Nephron (organoid): Measurements from ENCODE around the gene DPM1.

Experiments used
- H3K27ac Mint-ChIP-seq, 3 experiments: 2 replicates each; pipeline ENCODE4 v1.8.0; 2020; ENCODE audit warnings: mixed read lengths in 3 of 3, mild to moderate bottlenecking in 2 of 3, moderate library complexity in 1 of 3
- H3K27me3 Mint-ChIP-seq: 2 replicates; pipeline ENCODE4 v1.8.0; 2021; ENCODE audit warnings: low read depth, mild to moderate bottlenecking, moderate library complexity, mixed read lengths
- H3K36me3 Mint-ChIP-seq: 2 replicates; pipeline ENCODE4 v1.8.0; 2020; ENCODE audit warnings: low read depth, mixed read lengths
- H3K4me1 Mint-ChIP-seq: 2 replicates; pipeline ENCODE4 v1.8.0; 2020; ENCODE audit warnings: mixed read lengths
- H3K4me3 Mint-ChIP-seq, 3 experiments: 2 replicates each; pipeline ENCODE4 v1.8.0; 2020; ENCODE audit warnings: mild to moderate bottlenecking in 3 of 3, mixed read lengths in 3 of 3, moderate library complexity in 2 of 3
- H3K9me3 Mint-ChIP-seq: 2 replicates; pipeline ENCODE4 v1.8.0; 2020; ENCODE audit warnings: mixed read lengths
- CTCF ChIP-seq, 3 experiments: fragments of 200-600 bp; sonication (generic); IDR thresholded peaks; one replicate each; pipeline ENCODE4 v1.5.0; 2021; ENCODE audit warnings: antibody characterized with exemption in 3 of 3; ENCODE audit not compliant: unreplicated experiment in 3 of 3

DPM1 gene

GRCh38 chr20:50958615-50959542 is 547 bp upstream of the DPM1 start, which contains the start of gene MOCS3:
MOCS3 (plus strand) TSS chr20:50958818; CDS start chr20:50958843, 25 bp downstream.
- Mint-ChIP-seq H3K4me1 (peaks cover 46% of the 10 kb centered on the region), H3K4me3 (peak within 1 kb of the TSS; percentile 88 to 99 (median 98)), H3K9me3 (no peaks in the 10 kb centered on the region), H3K27ac (peak within 1 kb of the TSS; percentile 100), H3K27me3 (no peaks in the 10 kb centered on the region), H3K36me3 (peaks cover 25% of the 10 kb centered on the region)
- no peak for TF ChIP-seq CTCF (IDR thresholded peaks at IDR 0.05; ENCODE audit: unreplicated experiment in 3 of 3)

- TF ChIP-seq CTCF (IDR thresholded peaks at IDR 0.05; ENCODE audit: unreplicated experiment in 3 of 3) = no peak
- Mint-ChIP-seq H3K4me3 (peak overlapping the region; percentile 88 to 99 (median 98)), H3K36me3 (peaks cover 31% of the 10 kb centered on the region), H3K27me3 (no peaks in the 10 kb centered on the region), H3K9me3 (no peaks in the 10 kb centered on the region), H3K27ac (peak overlapping the region; percentile 100), H3K4me1 (peaks cover 46% of the 10 kb centered on the region)
Measured at GRCh38 chr20:50957276-50957675, 1.1 kb downstream of the DPM1 start.

GRCh38 chr20:50953821-50954220 is 4.5 kb downstream of the DPM1 start:
- no peak for TF ChIP-seq CTCF (IDR thresholded peaks at IDR 0.05; ENCODE audit: unreplicated experiment in 3 of 3)
- H3K4me1 Mint-ChIP-seq = peaks cover 31% of the 10 kb centered on the region
- H3K27me3 Mint-ChIP-seq = no peaks in the 10 kb centered on the region
- no peak overlapping the region for H3K27ac Mint-ChIP-seq
- no peaks in the 10 kb centered on the region for H3K9me3 Mint-ChIP-seq
- peaks cover 32% of the 10 kb centered on the region for H3K36me3 Mint-ChIP-seq
- no peak overlapping the region for H3K4me3 Mint-ChIP-seq

- Mint-ChIP-seq H3K36me3 (peaks cover 33% of the 10 kb centered on the region), H3K27me3 (no peaks in the 10 kb centered on the region), H3K27ac (no peak overlapping the region), H3K4me3 (no peak overlapping the region), H3K4me1 (peaks cover 26% of the 10 kb centered on the region), H3K9me3 (no peaks in the 10 kb centered on the region)
- no peak for TF ChIP-seq CTCF (IDR thresholded peaks at IDR 0.05; ENCODE audit: unreplicated experiment in 3 of 3)
Measured at GRCh38 chr20:50953196-50953595, 5.1 kb downstream of the DPM1 start.

GRCh38 chr20:50948132-50948785 is 10.1 kb downstream of the DPM1 start:
- no peak overlapping the region for H3K27ac Mint-ChIP-seq
- H3K27me3 Mint-ChIP-seq = no peaks in the 10 kb centered on the region

More at GRCh38 chr20:50948132-50948785, 10.1 kb downstream of the DPM1 start:
- Mint-ChIP-seq H3K4me1 (no peaks in the 10 kb centered on the region), H3K36me3 (peaks cover 52% of the 10 kb centered on the region), H3K9me3 (no peaks in the 10 kb centered on the region), H3K4me3 (no peak overlapping the region)
- no peak for TF ChIP-seq CTCF (IDR thresholded peaks at IDR 0.05; ENCODE audit: unreplicated experiment in 3 of 3)
